SU-DHL-6 (cell line): ENCODE results near the gene SLC12A7.

Source experiments
- H2AFZ ChIP-seq: fragments of 200-600 bp; sonication (generic); 2 replicates; pipeline ENCODE4 v1.6.1; 2014; ENCODE audit warnings: low read depth, mild to moderate bottlenecking, moderate library complexity, mixed read lengths, antibody characterized with exemption, low read length; ENCODE audit not compliant: severe bottlenecking
- H3F3A ChIP-seq: fragments of 200-600 bp; shearing (Covaris generic); 2 replicates; pipeline ENCODE4 v1.6.0; 2016; ENCODE audit warnings: antibody characterized with exemption, mild to moderate bottlenecking; ENCODE audit not compliant: insufficient read depth
- H3K27ac ChIP-seq: fragments of 200-600 bp; sonication (generic); 2 replicates; pipeline ENCODE4 v1.5.1; 2016; ENCODE audit warnings: low read depth, mild to moderate bottlenecking, low read length, moderate library complexity, mixed read lengths
- H3K27me3 ChIP-seq: fragments of 200-600 bp; sonication (generic), shearing (Covaris generic); 2 replicates; pipeline ENCODE4 v1.6.0; 2014; ENCODE audit warnings: mild to moderate bottlenecking, low read length
- H3K36me3 ChIP-seq: fragments of 200-600 bp; sonication (generic); 2 replicates; pipeline ENCODE4 v1.6.1; 2014; ENCODE audit warnings: mild to moderate bottlenecking, low read length, mixed read lengths
- H3K4me2 ChIP-seq: fragments of 300-600, 200-600 bp; shearing (Covaris generic), sonication (generic); 2 replicates; pipeline ENCODE4 v1.6.0; 2014; ENCODE audit warnings: low read length, low read depth, mild to moderate bottlenecking; ENCODE audit not compliant: poor library complexity, severe bottlenecking
- H3K4me3 ChIP-seq: fragments of 200-600 bp; sonication (generic); 2 replicates; pipeline ENCODE4 v1.5.1; 2014; ENCODE audit warnings: antibody characterized with exemption, low read length, mild to moderate bottlenecking, mixed read lengths; ENCODE audit not compliant: insufficient read depth, poor library complexity, severe bottlenecking
- H3K79me2 ChIP-seq: fragments of 200-600 bp; sonication (generic); 2 replicates; pipeline ENCODE4 v1.6.1; 2014; ENCODE audit warnings: mild to moderate bottlenecking, low read length, moderate library complexity; ENCODE audit not compliant: insufficient read depth
- H3K9ac ChIP-seq: fragments of 200-600 bp; sonication (generic); 2 replicates; pipeline ENCODE4 v1.7.0; 2014; ENCODE audit warnings: mild to moderate bottlenecking, low read length
- H3K9me2 ChIP-seq: fragments of 200-600 bp; sonication (generic); replicated peaks from 2 replicates; pipeline ENCODE4 v1.6.1; 2014; ENCODE audit warnings: low read length; ENCODE audit not compliant: insufficient read depth
- H3K9me3 ChIP-seq: fragments of 200-600 bp; sonication (generic); 2 replicates; pipeline ENCODE4 v1.6.1; 2014; ENCODE audit warnings: low read length, mixed read lengths; ENCODE audit not compliant: insufficient read depth
- H4K20me1 ChIP-seq: fragments of 200-600 bp; sonication (generic); 2 replicates; pipeline ENCODE4 v1.6.1; 2014; ENCODE audit warnings: low read depth, mild to moderate bottlenecking, antibody characterized with exemption, low read length, moderate library complexity, mixed read lengths
- CTCF ChIP-seq: fragments of 200-600 bp; sonication (generic); IDR thresholded peaks from one replicate; pipeline ENCODE4 v1.5.1; 2017; ENCODE audit warnings: antibody characterized with exemption, mild to moderate bottlenecking, low read length, moderate library complexity; ENCODE audit not compliant: insufficient read depth, poor library complexity, severe bottlenecking
- EZH2phosphoT487 ChIP-seq: fragments of 200-600 bp; sonication (generic), shearing (Covaris generic); conservative IDR thresholded peaks from 2 replicates; pipeline ENCODE4 v1.6.1; 2018; ENCODE audit warnings: mild to moderate bottlenecking, antibody characterized with exemption, low read length, moderate library complexity, mixed read lengths

SLC12A7 gene

DNA sequence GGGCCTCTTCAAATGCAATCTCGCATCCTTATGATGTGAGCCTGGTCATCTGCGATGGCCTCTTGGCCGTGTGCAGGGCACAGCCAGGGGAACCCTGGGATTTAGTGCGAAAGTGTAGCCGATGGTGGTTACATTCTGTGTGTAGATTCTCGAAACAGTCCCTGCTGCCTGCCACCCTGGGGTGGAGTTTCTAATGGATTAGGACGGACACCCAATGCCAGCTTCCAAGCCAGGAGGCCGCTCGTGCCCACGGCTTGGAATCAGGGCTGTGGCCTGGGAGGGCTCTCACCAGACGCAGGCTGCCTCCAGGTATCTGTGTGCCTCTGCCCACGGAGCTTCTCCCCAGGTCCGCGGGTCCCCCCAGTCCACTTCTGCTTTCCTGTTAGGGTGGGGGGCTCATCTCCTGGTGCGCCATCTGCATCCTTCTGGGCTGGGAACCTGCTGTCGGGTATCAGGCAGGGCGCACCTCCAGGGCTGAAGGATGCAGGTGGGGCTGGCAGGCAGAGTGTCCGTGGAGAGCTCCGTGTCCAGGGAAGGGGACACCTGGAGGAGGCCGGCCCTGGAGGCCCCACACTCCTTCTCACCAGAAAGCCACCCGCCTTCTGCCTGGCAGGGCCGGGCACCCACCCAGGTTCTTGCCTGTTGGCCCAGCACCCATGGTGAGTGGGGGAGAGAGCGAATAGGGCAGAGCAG lies 3.4 kb upstream of the SLC12A7 start:
- no peak overlapping the region for H3K27ac ChIP-seq
- no peak for TF ChIP-seq CTCF
- no peak for TF ChIP-seq EZH2phosphoT487
- H2AFZ ChIP-seq, result no peak overlapping the region
- no peaks in the 10 kb centered on the region for H3K9me2 ChIP-seq
- no peak overlapping the region for H3K4me3 ChIP-seq
- H3F3A ChIP-seq, result no peaks in the 10 kb centered on the region
- no peaks in the 10 kb centered on the region for H3K9me3 ChIP-seq
- H3K27me3 ChIP-seq, result no peaks in the 10 kb centered on the region
- H3K36me3 ChIP-seq, result no peaks in the 10 kb centered on the region
- no peak overlapping the region for H3K4me2 ChIP-seq
- H3K9ac ChIP-seq, result no peak overlapping the region
- H3K79me2 ChIP-seq, result no peaks in the 10 kb centered on the region
- no peaks in the 10 kb centered on the region for H4K20me1 ChIP-seq

DNA sequence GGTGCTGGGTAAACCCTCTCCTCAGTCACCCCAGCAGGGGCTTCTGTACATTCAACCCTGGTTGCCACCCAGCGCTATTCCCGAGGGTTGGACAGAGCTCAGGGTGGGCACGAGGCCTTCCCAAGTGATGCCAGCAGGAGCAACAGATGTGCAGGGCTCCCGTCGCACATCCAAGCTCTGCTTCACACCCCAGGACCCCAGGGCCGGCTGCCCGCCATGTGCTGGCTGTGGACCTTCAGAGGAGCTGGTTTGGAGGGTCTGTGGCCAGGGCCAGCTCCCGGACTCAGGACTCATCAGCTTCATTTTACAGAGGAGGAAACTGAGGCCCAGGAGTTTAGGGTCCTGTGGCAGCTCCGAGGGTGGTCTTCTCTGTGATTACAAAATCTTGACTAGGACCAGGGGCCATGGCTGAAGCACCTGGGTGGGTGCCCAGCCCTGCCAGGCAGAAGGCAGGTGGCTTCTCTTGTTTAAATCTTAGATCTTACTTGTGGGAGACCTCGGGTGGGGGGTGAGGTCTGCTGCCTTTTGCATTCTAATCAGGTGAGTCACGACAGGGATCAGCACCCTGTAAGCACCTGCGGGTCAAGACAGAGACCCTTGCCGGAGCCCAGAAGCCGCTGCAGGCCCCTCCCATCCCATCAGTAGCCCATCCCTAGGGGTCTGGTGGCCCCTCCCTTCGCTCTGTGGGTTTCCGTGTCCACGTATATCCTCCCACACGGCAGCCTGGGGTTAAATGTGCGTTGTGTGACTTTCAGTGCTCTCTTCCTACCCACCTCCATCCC lies 2.1 kb upstream of the SLC12A7 start:
- Histone ChIP-seq H2AFZ (no peak overlapping the region), H3K27me3 (no peaks in the 10 kb centered on the region), H3F3A (no peaks in the 10 kb centered on the region), H3K36me3 (no peaks in the 10 kb centered on the region), H3K9me3 (no peaks in the 10 kb centered on the region), H3K79me2 (no peaks in the 10 kb centered on the region), H3K4me2 (no peak overlapping the region), H3K4me3 (no peak overlapping the region), H3K9me2 (no peaks in the 10 kb centered on the region), H3K9ac (no peak overlapping the region), H3K27ac (no peak overlapping the region), H4K20me1 (no peaks in the 10 kb centered on the region)
- TF ChIP-seq CTCF, result no peak
- no peak for TF ChIP-seq EZH2phosphoT487

GRCh38 chr5:1113332-1113690 lies 1.4 kb upstream of the SLC12A7 start:
- Histone ChIP-seq H3K79me2 (no peaks in the 10 kb centered on the region), H3F3A (no peaks in the 10 kb centered on the region), H3K9me2 (no peaks in the 10 kb centered on the region), H3K9ac (no peak overlapping the region), H3K4me3 (no peak overlapping the region), H3K27ac (no peak overlapping the region), H3K27me3 (no peaks in the 10 kb centered on the region), H3K4me2 (no peak overlapping the region), H3K36me3 (no peaks in the 10 kb centered on the region), H2AFZ (no peak overlapping the region), H4K20me1 (no peaks in the 10 kb centered on the region), H3K9me3 (no peaks in the 10 kb centered on the region)
- no peak for TF ChIP-seq EZH2phosphoT487
